Measurements from ENCODE around the gene SIDT2.

The SIDT2 gene

DNA sequence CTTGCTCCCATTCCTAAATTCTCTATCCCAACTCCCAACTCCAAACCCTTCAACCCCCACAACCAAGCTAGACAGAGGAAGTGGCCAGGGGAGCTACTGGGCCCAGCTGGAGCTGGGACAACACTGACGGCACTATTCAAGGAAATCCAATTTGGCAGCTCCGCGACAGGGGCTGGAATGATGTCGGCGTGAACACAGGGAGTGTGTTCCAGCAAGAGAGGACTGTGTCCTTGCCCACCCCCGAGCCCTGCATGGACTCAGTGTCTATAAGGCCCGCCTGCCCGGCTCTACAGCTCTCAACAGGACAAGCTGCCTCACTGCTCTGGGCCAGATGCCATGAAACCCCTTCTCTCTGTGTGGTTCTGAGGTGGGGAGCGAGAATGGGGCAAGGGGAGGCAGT is 42.0 kb downstream of the SIDT2 start:
- no peak for DNase-seq (ENCODE audit: low read depth in 4 of 4, low spot score in 1 of 4)

DNA sequence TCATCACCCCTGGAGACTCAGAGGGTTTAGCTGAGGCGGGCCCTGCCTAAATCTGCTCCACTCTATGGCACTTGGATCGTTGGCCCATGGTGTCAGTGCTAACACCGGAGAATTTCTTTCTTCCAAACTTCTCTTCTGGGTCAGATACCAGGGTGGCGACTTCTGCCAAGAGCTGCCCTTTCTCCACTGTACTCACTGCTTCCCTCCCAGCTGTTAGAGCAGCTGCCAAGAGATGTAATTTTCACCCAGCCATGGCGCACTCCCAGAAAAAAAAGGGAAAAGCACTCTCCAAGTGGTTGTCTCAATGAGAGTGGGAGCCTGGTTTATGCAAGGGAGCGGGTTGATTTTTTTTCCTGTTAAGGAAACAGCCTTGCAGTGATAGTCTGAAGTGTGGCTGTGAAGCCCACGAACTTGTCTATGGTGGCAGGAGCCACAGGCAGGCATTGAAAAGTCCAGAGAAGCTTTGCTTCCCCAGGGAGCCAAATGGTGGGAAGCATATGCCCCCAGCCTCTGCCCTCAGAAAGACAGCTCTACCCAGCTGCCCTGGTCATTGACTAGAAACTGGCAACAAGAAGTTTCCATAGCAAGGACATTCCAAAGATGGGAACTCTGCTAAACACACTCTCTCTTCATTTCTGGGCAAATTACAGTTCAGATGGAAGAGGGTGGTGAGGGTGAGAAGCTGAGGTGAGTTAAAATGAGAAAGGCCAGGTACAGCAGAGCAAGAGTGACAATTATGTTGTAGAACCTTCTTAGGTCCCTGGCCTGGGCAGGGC is 42.6 kb downstream of the SIDT2 start:
- no peak for DNase-seq (ENCODE audit: low read depth in 4 of 4, low spot score in 1 of 4)

DNA sequence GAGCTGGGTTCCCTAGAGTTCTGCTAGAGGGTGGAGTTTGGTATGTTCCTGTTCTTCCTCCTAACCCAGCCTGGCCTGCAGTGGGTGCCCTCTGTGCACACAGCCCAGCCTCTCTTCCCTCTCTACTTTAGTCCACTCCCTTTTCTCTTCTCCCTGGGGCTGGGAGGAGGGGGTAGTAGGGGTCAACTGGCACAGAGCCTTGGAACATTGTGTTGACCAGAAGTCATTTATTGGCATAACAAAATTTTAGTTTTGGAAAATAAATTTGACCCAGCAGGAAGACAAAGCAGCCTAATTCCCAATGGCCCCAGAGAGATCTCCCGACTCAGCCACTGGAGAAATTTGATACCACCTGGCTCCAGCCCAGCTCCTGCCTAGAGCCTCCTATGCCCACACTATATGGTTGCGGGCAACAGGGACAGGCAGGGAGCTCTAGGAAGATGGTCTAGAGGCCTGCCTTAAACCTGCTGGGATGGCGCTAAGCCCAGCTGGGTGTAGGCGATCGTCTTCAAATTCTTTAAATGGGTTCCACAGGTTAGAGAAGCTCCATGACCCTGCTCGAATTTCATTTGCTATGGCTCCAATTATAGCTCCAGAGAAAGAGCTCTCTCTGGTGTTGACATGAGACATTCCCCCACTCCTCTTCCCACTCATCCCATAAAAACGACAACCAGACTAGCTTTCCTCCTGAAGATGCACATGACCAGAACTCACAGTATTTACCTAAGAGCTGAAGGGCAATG is 43.4 kb downstream of the SIDT2 start:
- DNase-seq (ENCODE audit: low read depth in 4 of 4, low spot score in 1 of 4): no peak

DNA sequence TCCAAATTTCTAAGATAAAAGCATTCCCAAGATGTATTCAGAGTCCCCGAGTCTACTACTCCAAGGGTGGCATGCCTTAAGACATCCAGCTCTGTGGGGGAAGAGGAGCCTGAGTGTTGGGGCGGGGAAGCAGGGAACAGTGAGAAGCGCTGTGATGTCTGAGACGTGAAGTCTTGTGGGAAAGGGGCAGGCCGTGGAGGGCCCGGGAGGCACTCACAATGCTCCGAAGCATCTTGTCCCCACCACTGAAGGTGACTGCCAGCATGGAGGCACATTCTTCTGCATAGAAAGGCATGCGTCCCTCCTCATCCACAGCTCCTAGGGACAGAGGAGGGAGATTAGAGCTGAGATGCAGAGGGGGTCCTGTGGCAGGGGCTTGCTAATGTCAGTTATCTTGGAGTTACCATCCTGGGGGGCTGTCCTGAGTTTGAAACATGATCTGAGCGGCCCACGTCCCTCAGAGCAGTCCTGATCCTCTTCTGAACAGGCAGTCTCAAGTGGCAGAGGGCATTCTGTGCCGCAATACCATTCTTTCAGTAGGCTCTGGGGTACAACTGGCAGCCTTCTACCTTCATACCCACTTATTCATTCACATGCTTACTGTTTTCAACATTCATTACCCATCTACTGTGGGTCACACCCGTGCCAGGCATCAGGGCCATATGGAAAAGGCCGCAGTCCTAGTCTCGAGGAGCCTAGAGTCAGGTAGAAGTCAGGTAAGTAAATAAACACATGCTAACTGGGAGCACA is 44.6 kb downstream of the SIDT2 start:
- DNase-seq (ENCODE audit: low read depth in 4 of 4, low spot score in 1 of 4): no peak

DNA sequence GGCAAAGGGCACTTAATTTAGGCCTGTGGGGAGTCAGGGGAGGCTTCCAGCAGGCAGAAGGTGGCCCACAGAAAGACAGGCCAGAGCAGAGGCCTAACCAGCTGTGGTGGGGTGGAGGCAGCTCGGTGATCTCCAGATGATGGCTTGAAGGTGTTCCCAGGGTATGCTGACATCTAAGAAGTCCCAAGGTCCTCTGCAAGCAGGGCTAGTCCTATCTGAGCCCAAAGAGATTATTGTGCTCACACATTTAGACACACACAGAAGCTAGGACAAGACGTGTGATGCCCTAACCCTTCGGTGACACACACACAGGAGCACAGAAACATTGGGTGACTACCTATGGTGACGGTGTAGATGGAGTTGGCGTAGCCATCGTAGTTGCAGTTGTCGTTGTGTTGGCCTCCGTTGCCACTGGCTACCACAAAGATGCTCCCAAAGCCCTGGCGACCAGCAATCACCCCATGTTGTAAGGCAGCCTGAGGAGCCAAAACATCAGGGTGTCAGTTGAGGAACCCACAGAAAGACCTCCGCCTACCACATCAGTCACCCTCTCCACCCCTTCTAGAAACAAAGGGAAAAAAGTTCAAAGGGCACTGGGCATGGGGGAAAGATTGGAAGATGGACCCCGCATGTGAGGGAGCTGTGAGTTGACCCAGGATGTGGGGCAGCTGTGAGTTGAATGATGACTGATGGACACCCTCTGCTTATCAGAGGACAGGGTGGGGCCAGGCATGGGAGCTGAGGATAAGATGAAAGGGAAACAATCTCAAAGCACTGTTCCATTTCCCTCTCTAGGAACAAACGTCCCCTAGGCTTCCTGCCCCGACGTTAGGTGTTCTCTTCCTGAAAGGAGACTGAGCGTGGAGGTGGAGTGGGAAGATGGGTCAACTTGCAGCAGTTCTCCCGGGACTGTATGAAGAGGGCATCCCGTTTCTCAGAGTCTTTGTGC is 45.5 kb downstream of the SIDT2 start:
- no peak for DNase-seq (ENCODE audit: low read depth in 4 of 4, low spot score in 1 of 4)

DNA sequence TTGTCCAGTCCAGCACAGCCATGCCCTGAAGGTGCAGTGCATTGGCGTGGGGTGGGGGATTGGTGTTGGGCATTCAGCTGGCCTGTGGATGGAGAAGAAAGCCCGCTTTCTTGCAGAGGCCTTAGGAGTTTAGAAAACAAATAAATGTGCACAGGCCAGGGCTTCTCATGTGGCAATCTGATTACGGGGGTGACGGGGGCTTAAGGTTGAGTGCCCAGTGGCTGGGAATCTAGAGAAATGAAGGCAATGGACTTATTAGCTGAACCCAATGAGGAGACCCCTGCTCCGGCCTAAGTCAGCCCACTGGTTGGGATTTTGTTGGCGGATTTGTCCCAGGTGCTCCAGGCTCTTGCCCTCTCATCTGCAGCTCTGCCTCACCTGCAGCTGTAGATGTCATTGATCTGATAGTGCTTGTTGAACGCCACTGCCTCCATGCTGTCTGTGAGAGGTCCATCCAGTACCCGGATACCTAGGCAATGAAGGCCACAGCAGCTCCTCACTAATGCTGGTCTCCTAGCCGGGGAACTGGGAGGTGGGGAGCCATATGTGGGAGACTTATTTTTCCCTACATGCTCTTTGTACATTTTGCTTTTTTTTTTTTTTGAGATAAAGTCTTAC is 47.1 kb downstream of the SIDT2 start:
- DNase-seq (ENCODE audit: low read depth in 4 of 4, low spot score in 1 of 4): no peak

DNA sequence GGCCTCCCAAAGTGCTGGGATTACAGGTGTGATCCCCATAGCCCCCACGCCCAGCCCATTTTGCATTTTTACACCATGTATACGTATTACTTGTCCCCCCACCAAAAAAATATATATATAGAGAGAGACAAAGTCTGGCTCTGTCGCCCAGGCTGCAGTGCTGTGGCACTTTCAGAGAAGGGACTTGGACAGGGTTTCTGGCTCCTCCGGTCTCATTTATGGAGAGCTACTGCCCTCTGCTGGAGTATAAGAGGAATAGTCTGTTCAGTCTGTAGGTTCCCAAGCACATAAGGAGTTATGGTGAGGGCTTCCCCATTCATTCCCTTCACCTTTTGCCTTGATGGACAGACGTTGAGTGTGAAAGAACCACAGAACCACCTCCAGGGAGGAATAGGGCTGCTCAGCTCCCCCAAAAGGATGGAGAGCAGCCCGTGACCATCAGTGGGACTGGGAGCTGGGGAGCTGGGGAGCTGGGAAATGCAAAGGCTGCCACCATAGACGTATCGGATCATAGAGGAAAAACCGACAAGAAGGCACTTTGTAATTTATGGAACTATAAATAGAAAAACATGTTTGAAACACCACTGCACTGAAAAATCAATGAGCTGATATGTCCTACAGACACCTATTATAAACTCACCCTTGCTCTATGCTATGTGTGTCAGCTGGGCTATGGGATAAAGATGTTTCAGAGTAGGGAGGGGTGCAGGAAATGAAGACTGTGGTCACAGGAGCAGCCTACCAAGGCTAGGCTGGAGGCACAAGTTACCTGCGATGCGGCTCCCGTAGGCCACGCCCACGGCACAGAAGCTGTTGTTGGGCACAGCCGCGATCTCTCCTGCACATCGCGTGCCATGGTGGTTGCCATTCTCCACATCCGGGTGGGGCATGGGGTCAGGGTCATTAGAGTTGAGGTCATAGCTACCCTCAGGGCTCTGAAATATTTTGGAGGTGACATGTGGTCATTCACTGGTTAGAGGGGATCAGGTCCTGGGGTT is 48.1 kb downstream of the SIDT2 start:
- DNase-seq (ENCODE audit: low read depth in 4 of 4, low spot score in 1 of 4): peak in 1 of 4 experiments; percentile 23

DNA sequence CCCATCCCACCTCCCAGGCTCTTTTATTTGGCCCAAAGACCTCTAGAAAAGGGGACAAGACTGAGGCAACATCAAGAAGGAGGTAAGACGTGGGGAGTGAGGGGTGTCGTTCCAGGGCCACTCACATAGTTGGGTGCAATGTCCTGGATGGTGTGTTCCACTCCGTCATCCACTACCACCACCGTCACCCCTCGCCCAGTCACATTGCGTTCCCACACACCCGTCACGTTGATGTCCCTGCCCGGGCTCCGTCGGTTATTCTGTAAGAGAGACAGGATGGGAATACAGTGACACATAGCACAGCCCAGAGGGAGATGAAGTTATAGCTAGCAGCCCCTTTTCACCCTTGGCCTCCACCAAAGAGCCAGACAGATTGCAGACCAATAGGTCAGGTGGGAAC is 49.5 kb downstream of the SIDT2 start:
- no peak for DNase-seq (ENCODE audit: low read depth in 4 of 4, low spot score in 1 of 4)

DNA sequence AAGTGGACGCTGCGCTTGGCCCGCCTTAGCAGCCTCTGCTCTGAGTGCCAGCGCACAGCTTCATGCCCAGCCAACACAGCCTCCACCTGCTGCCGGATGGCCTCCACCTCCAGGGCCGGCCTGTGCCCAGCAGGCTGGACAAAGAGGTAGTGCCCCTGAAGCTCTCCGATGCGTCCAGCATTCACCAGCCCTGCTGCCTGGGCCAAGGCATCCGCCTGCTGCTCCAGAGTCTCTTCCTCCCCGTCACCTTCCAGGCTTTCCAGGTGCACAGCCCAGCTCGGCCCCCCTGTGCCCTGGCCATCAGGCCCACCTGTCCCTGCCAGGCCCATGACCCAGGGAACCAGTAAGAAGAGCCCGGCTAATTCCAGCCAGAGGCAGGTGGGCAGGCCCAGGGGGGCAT is 50.9 kb downstream of the SIDT2 start:
- DNase-seq (ENCODE audit: low read depth in 4 of 4, low spot score in 1 of 4): no peak

DNA sequence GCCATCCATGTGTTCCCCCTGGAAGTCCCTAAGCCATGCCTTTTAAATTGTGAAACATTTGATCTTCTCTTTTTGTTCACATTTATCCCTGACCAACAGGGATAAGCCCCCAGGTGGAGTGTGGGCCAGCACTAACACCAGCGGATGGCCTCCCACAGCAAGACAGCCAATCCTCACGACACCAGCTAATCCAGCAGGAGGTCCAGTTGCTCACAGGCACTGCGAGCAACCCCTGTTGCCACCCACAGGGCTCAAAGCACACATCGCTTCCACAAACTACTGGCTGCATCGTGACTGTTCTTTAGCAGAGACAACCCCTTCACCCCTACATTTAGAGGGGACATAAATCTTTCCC is 51.4 kb downstream of the SIDT2 start:
- peak in 1 of 4 experiments; percentile 16 for DNase-seq (ENCODE audit: low read depth in 4 of 4, low spot score in 1 of 4)

DNA sequence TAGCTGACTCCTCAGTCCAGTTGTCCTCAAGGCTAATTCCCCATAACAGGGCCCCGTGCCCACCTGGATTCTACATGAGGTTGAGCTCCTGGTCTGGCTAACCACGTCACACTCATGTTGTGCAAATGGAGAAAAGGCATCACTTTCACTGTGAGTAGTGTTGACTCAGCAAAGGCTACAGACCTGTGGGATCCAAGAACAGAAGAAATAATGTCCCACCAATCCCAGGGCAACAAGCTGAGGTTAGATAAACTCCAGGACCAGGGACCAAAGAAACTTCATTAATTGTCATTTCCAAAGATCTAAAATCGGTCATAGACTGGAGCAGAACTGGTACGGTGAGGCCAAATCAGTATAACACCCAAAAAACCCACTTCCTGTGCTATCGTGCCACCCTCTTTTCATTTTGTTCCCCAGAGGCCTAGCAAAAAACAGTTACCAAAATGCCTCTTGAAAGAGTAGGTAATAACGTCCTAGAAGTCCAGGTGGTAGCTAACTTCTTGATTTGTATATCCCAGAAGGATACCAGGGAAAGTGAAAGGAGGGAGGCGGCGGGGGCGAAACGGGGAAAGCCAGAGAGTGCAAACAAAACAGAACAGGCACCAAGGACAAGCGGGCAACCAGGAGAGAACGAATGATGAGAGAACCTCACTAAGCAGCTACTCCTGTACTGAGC is 51.9 kb downstream of the SIDT2 start:
- DNase-seq (ENCODE audit: low read depth in 4 of 4, low spot score in 1 of 4): peak in 2 of 4 experiments; percentile 27 to 45

DNA sequence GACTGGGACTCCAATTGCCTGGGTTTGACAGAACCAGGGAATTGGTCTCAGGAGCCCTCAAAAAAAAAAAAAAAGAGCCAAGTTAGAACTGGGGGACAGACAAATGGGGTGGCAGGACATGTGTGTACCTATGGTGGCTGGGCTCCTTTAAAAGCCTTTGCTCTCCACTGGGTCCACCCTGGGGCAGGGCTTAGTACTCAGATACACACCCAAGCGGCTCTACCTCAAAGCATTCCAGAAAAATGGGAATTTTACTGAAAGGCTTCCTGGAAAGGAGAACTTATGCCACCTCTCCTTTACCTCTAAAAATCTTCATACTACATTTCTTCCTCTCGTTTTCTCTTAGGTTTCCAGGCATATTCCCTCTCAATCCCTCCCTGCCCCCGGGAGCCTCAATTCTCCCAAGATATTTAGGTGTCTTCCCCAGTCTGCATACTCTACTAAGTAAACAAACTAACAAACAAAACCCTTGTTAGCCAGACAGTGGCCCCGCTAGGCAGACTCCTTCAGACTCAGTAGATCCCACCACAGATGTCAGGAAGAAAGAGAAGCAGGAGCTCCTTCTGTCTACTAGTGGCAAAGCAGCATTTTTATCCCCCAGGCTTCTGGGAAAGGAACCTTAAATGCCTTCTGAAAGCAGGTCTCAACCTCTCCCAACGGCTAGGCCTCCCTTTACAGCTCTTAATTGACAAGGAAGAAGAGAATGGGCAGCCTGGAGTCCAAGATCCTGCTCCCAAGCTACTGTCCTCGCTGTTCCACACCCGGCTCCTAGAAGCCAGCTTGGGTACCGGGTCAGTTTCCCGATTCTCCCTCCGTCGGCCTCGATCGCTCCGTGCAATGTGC is 52.7 kb downstream of the SIDT2 start:
- no peak for DNase-seq (ENCODE audit: low read depth in 4 of 4, low spot score in 1 of 4)

DNA sequence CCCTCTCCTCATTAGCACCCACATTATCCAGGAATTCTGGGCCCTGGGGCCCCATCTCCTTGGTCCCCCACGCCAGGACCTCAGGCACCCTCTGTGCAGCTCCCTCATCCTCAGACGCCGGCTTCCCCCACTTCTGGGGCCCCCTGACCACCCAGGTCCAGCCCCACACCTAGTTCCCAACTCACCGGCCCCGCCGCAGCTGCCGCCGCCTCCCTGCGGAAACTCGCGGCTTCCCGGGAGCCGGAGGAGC is 53.2 kb downstream of the SIDT2 start, which contains the start of gene PCSK7:
Gene PCSK7, minus strand, starts transcription at position 232 of the 250 bp plus-strand sequence. CDS start 2,229 bp downstream, outside the sequence.
- no peak for DNase-seq (ENCODE audit: low read depth in 4 of 4, low spot score in 1 of 4)

DNA sequence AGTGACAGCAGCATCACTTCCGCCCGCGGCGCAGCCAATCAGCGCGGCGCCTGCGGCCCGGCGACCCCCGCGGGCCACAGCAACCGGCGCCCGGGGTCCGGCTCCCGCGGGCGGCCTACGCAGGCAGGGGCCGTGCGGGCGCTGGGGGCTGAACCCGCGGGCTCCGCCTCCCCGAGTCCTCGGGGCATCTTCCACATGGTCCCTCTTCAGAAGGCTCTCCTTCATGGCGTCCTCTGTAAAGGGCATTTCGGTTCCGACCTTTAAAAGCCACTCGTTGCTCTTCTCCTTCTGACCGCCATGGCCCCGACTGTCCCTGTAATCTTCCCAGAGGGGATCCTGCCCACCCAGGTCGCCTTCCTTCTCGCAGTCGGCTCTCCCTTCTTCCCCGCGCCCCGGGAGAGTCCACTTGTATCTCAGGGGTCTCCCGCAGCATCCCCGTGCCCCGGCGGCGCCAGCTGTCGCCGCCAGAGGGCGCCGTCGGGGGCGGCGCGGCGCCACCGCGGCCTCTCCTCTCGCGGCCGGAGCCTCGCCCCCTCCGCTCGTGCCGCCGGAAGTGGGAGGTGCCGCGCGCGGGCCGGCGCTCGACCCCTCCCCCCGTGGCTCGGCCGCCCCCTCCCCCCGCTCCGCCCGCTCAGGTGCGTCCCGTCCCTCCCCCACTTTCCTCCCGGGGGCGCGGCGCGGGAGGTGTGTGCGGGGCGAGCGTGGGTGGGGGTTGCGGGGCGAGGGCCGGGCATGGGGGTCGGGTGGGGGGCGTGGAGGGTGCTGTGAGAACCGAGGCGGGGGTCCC is 53.7 kb downstream of the SIDT2 start, which contains the start of gene RNF214:
Gene RNF214, plus strand, starts transcription at position 580 of the 787 bp plus-strand sequence. CDS start 1,602 bp downstream, outside the sequence.
- peak in 3 of 4 experiments; percentile 57 to 68 (median 63) for DNase-seq (ENCODE audit: low read depth in 4 of 4, low spot score in 1 of 4)

DNA sequence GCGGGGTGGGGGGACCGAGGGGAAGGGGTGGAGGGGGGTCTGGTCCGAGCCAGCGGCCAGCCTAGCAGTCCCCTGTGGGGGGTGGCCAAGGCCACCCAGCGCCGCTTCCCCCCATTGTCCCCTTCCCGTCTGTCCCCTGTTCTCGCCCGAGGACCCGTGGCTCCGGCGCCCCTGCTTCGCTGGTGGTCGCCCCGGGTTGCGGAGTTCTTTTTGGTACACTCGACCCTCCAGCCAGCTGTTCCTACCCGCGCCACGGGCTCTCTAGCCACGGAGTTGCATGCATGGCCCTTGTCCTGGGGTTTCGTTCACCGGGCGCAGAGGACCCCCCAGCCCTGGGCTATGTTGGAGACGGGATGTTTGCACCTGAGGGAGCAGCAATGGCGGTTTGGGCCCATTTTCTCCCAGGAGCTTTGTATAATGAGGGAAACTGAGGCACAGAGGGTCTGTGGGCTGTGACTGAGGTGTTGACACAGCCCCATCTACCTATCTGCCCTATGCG is 54.4 kb downstream of the SIDT2 start:
- no peak for DNase-seq (ENCODE audit: low read depth in 4 of 4, low spot score in 1 of 4)

DNA sequence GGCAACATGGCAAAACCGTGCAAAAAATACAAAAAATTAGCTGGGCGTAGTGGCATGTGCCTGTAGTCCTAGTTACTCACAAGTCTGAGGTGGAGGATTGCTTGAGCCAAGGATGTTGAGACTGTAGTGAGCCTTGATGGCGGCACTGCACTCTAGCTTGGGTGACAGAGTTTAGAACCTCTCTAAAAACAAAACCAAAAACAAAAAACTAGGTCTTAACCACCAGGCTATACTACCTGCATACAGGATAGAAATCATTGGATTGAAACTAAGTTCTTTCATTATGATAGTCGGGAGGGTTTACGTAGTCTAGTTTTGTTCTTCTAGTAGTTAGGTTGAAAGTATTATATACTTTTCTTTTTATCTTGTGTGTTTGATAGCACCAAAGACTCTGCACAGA is 59.7 kb downstream of the SIDT2 start:
- DNase-seq (ENCODE audit: low read depth in 4 of 4, low spot score in 1 of 4): no peak

DNA sequence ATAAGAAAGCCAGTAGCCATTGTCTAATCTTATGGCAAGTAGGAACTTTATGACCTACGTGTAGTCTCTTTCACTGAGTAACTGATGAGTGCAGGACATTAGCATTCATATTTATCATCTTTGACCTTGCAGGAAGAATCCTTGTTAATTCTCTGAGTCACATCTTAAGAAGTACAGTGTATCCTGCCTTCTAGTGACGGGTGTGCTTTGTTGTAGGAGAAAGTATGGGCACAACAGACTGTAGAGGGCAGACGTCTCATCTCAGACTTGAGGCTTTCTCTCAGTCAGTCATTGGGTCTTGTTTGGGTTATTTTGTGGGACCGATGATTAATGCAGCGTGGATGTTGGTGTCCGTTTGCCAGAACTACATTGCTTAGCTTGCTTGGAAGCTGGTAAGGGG is 60.8 kb downstream of the SIDT2 start:
- no peak for DNase-seq (ENCODE audit: low read depth in 4 of 4, low spot score in 1 of 4)
